AG09309 (cell line): ENCODE data around the gene DLL4.

Experiments
- DNase-seq: peaks from one replicate; pipeline ENCODE4 v3.0.0-alpha.2; 2010; ENCODE audit warnings: low read depth
- H3K4me3 ChIP-seq: 2 replicates; pipeline ENCODE4 v1.5.1; 2011; ENCODE audit warnings: mild to moderate bottlenecking, low read depth, low read length, moderate library complexity; ENCODE audit not compliant: control insufficient read depth
- TF ChIP-seq, protein P1 (sequence below): IDR thresholded peaks from 2 replicates; pipeline ENCODE4 v1.5.1; 2011; ENCODE audit warnings: mild to moderate bottlenecking, low read depth, low read length, inconsistent platforms; ENCODE audit not compliant: insufficient read depth, control insufficient read depth; ENCODE audit errors: missing control alignments

Gene DLL4

DNA sequence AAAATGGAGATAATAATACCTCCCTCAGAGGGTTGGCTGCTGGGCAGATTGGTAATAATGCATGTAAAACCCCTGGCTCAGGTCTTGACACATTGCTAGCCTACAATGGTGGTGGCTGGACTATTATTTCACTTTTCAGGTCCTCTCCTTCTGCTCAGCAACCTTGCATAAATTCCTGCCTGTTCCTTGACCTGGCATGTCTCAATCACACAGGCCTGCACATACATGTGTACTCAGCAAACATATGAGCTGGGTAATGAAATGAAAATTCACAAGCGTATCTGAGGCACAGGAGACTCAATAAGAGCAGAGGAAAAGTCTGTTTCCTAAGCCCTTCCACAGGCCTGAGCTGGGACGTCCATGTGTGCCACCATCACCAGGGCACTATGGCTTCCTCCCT, 17.4 kb upstream of the DLL4 start:
- TF ChIP-seq, protein P1, sequence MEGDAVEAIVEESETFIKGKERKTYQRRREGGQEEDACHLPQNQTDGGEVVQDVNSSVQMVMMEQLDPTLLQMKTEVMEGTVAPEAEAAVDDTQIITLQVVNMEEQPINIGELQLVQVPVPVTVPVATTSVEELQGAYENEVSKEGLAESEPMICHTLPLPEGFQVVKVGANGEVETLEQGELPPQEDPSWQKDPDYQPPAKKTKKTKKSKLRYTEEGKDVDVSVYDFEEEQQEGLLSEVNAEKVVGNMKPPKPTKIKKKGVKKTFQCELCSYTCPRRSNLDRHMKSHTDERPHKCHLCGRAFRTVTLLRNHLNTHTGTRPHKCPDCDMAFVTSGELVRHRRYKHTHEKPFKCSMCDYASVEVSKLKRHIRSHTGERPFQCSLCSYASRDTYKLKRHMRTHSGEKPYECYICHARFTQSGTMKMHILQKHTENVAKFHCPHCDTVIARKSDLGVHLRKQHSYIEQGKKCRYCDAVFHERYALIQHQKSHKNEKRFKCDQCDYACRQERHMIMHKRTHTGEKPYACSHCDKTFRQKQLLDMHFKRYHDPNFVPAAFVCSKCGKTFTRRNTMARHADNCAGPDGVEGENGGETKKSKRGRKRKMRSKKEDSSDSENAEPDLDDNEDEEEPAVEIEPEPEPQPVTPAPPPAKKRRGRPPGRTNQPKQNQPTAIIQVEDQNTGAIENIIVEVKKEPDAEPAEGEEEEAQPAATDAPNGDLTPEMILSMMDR, result no peak
- H3K4me3 ChIP-seq, result no peak overlapping the region
- no peak for DNase-seq

DNA sequence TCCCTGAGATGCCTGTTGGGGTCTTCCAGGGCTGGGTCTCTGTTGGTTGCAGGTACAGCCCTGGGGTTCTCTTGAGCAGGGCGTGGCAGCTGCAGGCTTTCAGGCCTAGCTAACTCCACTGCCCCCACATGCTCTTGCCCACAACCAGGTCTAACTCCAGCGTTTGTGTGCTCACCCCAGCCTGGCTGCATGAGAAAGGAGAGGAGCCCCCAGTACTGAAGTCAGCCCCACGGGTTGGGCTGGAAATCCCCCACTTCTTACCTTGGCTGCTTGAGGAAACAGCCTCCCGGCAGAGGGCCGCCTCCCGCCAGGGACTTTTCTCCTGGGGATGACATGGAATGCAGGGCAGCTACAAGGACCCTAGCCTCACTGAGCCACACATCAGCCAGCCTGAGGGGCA, 16.7 kb upstream of the DLL4 start:
- TF ChIP-seq, protein P1, result no peak
- no peak for DNase-seq
- H3K4me3 ChIP-seq, result no peak overlapping the region

DNA sequence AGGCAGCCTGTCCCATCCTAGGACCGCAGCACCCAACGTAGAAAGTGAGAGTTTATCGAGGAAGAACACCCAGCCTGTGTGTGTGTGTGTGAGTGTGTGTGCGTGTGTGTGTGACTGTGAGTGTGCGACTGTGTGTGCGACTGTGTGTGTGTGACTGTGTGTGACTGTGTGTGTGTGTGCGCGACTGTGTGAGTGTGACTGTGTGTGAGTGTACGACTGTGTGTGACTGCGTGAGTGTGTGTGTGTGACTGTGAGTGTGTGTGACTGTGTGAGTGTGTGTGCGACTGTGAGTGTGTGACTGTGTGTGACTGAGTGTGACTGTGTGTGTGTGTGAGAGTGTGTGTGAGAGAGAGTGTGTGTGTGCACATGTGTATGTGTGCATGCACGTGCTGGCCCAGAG, 15.1 kb upstream of the DLL4 start:
- H3K4me3 ChIP-seq, result no peak overlapping the region
- TF ChIP-seq, protein P1, result no peak
- DNase-seq, result no peak

DNA sequence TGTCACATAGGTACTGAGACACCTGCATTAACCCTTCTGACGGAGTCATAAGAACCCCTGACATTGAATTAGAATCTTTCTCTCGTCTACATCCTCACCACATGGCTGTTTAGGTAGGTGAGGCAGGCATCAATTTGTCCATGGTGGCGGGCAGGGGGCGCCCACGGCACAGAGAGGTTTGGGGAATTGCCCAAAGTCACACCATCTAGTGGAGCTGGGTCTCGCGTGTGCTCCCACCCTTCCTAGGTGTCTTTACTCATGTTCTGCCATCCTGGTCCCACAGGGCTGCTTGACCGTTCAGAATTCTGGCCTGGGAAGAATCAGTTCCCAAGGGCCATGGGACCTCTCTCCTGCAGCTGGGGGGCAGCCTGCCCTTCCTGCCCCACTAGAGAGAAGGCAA, 14.7 kb upstream of the DLL4 start:
- H3K4me3 ChIP-seq, result no peak overlapping the region
- no peak for DNase-seq

DNA sequence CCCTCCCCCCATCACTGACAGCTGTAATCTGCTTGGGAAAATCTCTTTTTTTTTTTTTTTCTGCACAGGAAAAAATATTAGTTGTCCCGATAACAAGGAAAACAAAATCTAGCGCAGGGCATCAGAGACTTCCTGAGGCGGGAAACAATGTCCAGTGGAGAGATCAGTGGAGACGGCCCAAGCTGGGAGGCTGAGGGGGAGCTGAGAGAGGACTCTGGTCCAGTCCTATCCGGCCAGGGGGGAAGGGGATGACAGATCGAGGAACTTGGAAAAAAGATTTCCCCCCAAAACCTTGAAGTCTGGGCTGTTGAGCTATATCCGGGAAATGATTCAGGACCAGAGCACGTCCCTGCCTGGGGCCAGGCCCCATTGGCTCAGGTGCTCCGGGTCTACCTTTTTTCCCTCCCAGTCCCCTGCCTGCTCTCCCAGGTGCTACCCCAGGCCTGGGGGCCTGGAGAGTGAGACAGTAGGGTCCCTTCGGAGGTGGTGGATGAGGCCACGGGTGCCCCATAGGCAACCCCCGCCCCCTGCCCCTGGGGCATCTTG, 14.0 kb upstream of the DLL4 start:
- no peak overlapping the region for H3K4me3 ChIP-seq
- DNase-seq, result no peak
- TF ChIP-seq, protein P1, result no peak

More for the DNA sequence above, 14.7 kb upstream of the DLL4 start:
- TF ChIP-seq, protein P1, result no peak

DNA sequence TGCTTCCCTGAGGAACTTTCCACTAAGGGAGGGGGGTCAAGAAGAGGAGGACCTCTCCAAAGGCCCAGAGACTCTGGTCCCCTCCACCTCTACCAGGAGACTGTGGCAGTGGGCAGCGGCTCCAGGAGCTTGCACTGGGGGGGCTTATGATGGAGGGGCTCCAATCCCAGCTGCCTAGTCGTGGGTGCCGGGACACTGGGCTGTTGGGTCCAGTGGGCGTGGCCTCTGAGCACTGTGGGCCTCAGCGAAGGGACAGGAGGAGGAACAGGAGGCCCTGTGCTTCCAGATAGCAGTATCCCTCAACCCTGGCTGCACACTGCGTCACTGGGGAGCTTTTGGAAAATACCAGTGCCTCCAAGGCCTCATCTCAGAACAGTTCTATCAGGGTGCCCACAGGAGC, 13.5 kb upstream of the DLL4 start:
- H3K4me3 ChIP-seq, result no peak overlapping the region
- TF ChIP-seq, protein P1, result no peak
- no peak for DNase-seq

DNA sequence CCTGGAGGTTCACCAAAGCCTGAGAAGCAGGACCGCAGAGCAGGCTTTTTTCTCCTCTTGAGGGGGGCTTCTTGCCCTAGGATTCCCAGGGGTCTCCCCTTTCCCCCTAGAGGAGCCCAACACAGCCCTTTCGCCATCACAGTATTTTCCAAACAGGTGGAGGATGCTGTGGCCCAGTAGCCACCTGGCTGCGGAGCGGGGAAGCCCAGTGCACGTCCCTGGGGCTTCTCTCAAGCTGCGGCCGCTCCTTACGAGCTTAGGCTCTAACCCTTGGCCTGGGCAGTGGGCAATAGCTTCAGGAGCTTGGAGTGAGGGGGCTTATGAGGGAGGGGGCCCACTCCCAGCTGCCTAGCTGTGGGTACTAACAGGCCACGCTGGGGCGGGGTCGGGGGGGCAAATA, 11.6 kb upstream of the DLL4 start:
- no peak for DNase-seq
- TF ChIP-seq, protein P1, result no peak
- no peak overlapping the region for H3K4me3 ChIP-seq
